Islet precursor cell (in vitro differentiated cells): Measurements from ENCODE around the gene MAPKBP1.
"Not testable (repeated sequence)": the region's sequence is repeated elsewhere in the genome, so short reads cannot be mapped to it uniquely, and the experiment has no call there.

Source experiments
- DNase-seq: peaks from one replicate; pipeline ENCODE4 v3.0.0-alpha.2; 2018

MAPKBP1 gene

GRCh38 chr15:41829959-41830646 is 55.8 kb downstream of the MAPKBP1 start:
- no peak for DNase-seq

- not testable (repeated sequence) for DNase-seq
These were observed 57.0 kb downstream of the MAPKBP1 start for GRCh38 chr15:41831291-41831690.

- no peak for DNase-seq
These were observed 57.9 kb downstream of the MAPKBP1 start for GRCh38 chr15:41832208-41832607.

- DNase-seq = no peak
These were observed 58.6 kb downstream of the MAPKBP1 start for GRCh38 chr15:41832875-41833274.

- no peak for DNase-seq
These were observed 59.8 kb downstream of the MAPKBP1 start for GRCh38 chr15:41834096-41834495.

- no peak for DNase-seq
These were observed 61.8 kb downstream of the MAPKBP1 start for GRCh38 chr15:41836073-41836472.

- no peak for DNase-seq
These were observed 62.6 kb downstream of the MAPKBP1 start for GRCh38 chr15:41836713-41837454.

- no peak for DNase-seq
These were observed 64.2 kb downstream of the MAPKBP1 start, which contains the start of gene PLA2G4B for GRCh38 chr15:41838400-41838897. Gene PLA2G4B, plus strand, starts transcription at chr15:41838847. Its CDS starts 67 bp downstream, at chr15:41838914.

GRCh38 chr15:41839781-41840491 is 65.7 kb downstream of the MAPKBP1 start:
- DNase-seq = no peak

GRCh38 chr15:41840673-41841072 is 66.4 kb downstream of the MAPKBP1 start:
- DNase-seq = no peak

- DNase-seq = no peak
These were observed 66.8 kb downstream of the MAPKBP1 start for GRCh38 chr15:41841131-41841530.

GRCh38 chr15:41842229-41842628 is 67.9 kb downstream of the MAPKBP1 start:
- DNase-seq = no peak

- no peak for DNase-seq
These were observed 69.3 kb downstream of the MAPKBP1 start for GRCh38 chr15:41843571-41843970.

- no peak for DNase-seq
These were observed 70.5 kb downstream of the MAPKBP1 start for GRCh38 chr15:41844814-41845213.

- no peak for DNase-seq
These were observed 72.9 kb downstream of the MAPKBP1 start for GRCh38 chr15:41847206-41847605.

GRCh38 chr15:41847981-41848380 is 73.7 kb downstream of the MAPKBP1 start:
- DNase-seq = no peak

GRCh38 chr15:41848631-41849030 is 74.3 kb downstream of the MAPKBP1 start:
- DNase-seq = no peak

GRCh38 chr15:41849204-41849603 is 74.9 kb downstream of the MAPKBP1 start:
- no peak for DNase-seq

GRCh38 chr15:41849861-41850260 is 75.6 kb downstream of the MAPKBP1 start:
- DNase-seq = no peak

GRCh38 chr15:41850482-41851166 is 76.3 kb downstream of the MAPKBP1 start:
- DNase-seq = no peak

- DNase-seq = no peak
These were observed 76.9 kb downstream of the MAPKBP1 start for GRCh38 chr15:41851167-41851523.

GRCh38 chr15:41851755-41852370 is 77.6 kb downstream of the MAPKBP1 start:
- no peak for DNase-seq
